ENCODE results near the gene ZBTB25.

GRCh38 chr14:64507376-64508156 is 3.9 kb upstream of the ZBTB25 start:
- TF ChIP-seq CTCF (optimal IDR thresholded peaks at IDR 0.05 in 1 of 3, IDR thresholded peaks at IDR 0.05 in 1 of 3, conservative IDR thresholded peaks at IDR 0.05 in 1 of 3; ENCODE audit: extremely low read depth in 1 of 3, insufficient read depth in 2 of 3, low read length in 3 of 3) = peak in 1 of 3 experiments; percentile 14
- TF ChIP-seq EZH2 (IDR thresholded peaks at IDR 0.05; ENCODE audit: low read length) = no peak
